Measurements from ENCODE around the gene POLR2B.

Gene POLR2B

DNA sequence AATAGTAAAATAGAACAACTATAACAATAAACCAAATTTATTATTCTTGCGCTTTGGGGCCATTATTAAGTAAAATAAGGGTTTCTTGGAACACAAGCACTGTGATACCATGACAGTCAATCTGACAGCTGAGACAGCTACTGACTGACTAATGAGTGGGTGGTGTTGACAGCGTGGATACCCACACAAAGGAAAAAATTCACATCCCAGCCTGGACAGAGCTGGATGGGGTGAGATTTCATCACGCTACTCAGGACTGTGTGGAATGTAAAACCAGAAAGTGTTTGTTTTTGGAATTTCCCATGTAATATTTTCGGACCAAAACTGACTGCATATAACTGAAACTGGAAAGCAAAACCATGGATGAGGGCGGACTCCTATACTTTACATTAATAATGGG, 82.7 kb downstream of the POLR2B start:
- TF ChIP-seq, protein P1, sequence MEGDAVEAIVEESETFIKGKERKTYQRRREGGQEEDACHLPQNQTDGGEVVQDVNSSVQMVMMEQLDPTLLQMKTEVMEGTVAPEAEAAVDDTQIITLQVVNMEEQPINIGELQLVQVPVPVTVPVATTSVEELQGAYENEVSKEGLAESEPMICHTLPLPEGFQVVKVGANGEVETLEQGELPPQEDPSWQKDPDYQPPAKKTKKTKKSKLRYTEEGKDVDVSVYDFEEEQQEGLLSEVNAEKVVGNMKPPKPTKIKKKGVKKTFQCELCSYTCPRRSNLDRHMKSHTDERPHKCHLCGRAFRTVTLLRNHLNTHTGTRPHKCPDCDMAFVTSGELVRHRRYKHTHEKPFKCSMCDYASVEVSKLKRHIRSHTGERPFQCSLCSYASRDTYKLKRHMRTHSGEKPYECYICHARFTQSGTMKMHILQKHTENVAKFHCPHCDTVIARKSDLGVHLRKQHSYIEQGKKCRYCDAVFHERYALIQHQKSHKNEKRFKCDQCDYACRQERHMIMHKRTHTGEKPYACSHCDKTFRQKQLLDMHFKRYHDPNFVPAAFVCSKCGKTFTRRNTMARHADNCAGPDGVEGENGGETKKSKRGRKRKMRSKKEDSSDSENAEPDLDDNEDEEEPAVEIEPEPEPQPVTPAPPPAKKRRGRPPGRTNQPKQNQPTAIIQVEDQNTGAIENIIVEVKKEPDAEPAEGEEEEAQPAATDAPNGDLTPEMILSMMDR (IDR thresholded peaks at IDR 0.05) = no peak

DNA sequence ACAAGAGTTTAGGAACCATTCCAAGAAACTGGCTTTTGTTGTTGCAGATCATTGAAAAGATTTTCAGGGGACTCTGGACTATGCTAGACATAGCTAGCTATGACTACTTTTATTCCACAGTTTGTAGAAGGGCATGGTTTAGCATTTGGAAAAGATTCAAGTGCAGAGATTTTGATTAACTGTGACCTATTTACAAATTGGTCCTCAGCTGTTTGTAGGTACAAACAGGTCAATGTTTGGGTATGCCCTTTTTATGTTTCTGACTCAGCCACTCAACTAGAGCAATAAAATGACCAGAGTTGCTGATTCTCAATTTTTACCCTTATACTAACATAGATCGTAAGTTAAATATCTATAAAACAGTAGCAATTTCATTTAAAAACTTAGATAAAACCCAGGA, 84.8 kb downstream of the POLR2B start:
- Histone ChIP-seq H3K27ac (peak overlapping the region; percentile 32), H3K9me3 (ENCODE audit: control insufficient read depth, low read length) (no peaks in the 10 kb centered on the region), H2AFZ (no peak overlapping the region), H3K4me3 (ENCODE audit: low read depth, low read length) (no peak overlapping the region), H3K36me3 (ENCODE audit: control insufficient read depth, insufficient read depth, low read length) (no peaks in the 10 kb centered on the region), H3K4me2 (ENCODE audit: low read length) (no peak overlapping the region), H3K79me2 (no peaks in the 10 kb centered on the region), H3K4me1 (no peaks in the 10 kb centered on the region), H3K27me3 (ENCODE audit: control insufficient read depth, insufficient read depth, low read length) (no peaks in the 10 kb centered on the region), H3K9ac (no peak overlapping the region)
- TF ChIP-seq, protein P1 (IDR thresholded peaks at IDR 0.05) = no peak

More for the DNA sequence above, 82.7 kb downstream of the POLR2B start:
- Histone ChIP-seq H3K27me3 (ENCODE audit: control insufficient read depth, insufficient read depth, low read length) (no peaks in the 10 kb centered on the region), H3K79me2 (no peaks in the 10 kb centered on the region), H3K36me3 (ENCODE audit: control insufficient read depth, insufficient read depth, low read length) (no peaks in the 10 kb centered on the region), H3K4me2 (ENCODE audit: low read length) (no peak overlapping the region), H2AFZ (no peak overlapping the region), H3K27ac (no peak overlapping the region), H3K9me3 (ENCODE audit: control insufficient read depth, low read length) (no peaks in the 10 kb centered on the region), H3K4me3 (ENCODE audit: low read depth, low read length) (no peak overlapping the region), H3K9ac (no peak overlapping the region), H3K4me1 (no peaks in the 10 kb centered on the region)

DNA sequence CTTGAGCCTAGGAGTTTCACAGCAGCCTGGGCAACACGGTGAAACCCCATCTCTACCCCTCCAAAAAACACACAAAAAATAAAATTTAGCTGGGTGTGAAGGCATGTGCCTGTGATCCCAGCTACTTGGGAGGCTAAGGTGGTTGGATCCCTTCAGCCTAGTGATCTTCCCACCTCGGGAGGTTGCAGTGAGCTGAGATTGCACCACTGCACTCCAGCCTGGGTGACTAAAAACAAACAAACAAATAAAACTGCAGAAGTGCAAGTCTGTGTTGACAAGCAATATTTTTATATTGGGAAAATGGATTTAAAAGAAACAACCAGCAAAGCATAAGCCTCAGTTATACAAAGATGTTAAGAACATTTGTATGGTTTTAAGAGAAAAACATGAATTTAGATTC, 85.4 kb downstream of the POLR2B start:
- Histone ChIP-seq H3K4me1 (no peaks in the 10 kb centered on the region), H3K27ac (no peak overlapping the region), H3K9me3 (ENCODE audit: control insufficient read depth, low read length) (no peaks in the 10 kb centered on the region), H3K27me3 (ENCODE audit: control insufficient read depth, insufficient read depth, low read length) (no peaks in the 10 kb centered on the region), H2AFZ (no peak overlapping the region), H3K4me3 (ENCODE audit: low read depth, low read length) (no peak overlapping the region), H3K9ac (no peak overlapping the region), H3K4me2 (ENCODE audit: low read length) (no peak overlapping the region), H3K79me2 (no peaks in the 10 kb centered on the region), H3K36me3 (ENCODE audit: control insufficient read depth, insufficient read depth, low read length) (no peaks in the 10 kb centered on the region)
- TF ChIP-seq, protein P1 (IDR thresholded peaks at IDR 0.05) = no peak

DNA sequence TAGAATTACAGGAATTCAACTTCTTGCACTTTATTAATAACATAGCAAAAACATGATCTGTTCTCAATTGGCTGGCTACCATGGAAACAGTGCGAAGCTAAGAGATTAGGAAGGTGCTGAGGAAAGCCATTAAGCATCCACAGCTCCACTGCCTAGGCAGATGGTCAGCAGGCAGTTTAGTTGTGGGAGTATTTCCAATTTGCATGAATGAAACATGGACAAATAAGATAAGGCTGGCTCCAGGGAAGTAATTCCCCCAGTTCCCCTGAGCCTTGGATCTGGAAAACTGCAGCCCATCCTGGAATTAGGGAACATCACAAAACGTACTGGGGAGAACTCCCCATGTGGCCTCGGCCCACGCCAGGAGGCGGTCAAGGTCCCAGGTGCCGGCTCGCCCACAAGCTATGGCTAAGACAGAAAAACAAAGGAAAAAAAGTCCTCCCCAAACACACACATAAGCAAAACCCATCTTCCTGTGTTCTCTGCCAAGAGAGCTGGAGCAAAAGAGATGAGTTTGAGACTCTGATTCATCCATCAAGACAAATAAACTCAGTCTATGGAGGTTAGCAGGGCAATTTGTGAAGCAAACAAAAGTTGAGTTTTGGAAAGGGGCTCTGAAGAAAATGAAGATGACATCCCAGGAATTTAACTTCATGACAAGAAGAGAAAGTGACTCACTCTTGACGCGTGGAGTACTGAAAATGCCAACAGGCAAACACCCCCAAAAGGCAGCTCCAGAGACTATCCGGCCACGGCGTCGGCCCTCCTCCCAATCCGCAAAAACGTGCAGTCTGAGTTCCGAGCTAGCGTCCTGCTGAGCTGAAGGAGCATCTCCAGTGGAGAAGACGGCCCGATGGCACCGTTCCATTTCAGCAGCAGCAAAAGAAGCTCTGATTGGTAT, 86.4 kb downstream of the POLR2B start:
- Histone ChIP-seq H3K27ac (peak overlapping the region; percentile 32), H3K27me3 (ENCODE audit: control insufficient read depth, insufficient read depth, low read length) (no peaks in the 10 kb centered on the region), H3K9ac (no peak overlapping the region), H2AFZ (no peak overlapping the region), H3K79me2 (no peaks in the 10 kb centered on the region), H3K36me3 (ENCODE audit: control insufficient read depth, insufficient read depth, low read length) (no peaks in the 10 kb centered on the region), H3K4me2 (ENCODE audit: low read length) (no peak overlapping the region), H3K4me3 (ENCODE audit: low read depth, low read length) (no peak overlapping the region), H3K9me3 (ENCODE audit: control insufficient read depth, low read length) (no peaks in the 10 kb centered on the region), H3K4me1 (no peaks in the 10 kb centered on the region)
- TF ChIP-seq, protein P1 (IDR thresholded peaks at IDR 0.05) = no peak
